GM18868 (cell line): ENCODE results near the gene THAP12.
"Not testable (repeated sequence)": the region's sequence is repeated elsewhere in the genome, so short reads cannot be mapped to it uniquely, and the experiment has no call there.

ENCODE experiments used
- ATAC-seq: cut with Tn5 transposase; IDR thresholded peaks from one replicate; pipeline ENCODE4 v1.9.1; 2021; ENCODE audit warnings: mild to moderate bottlenecking, moderate library complexity; ENCODE audit not compliant: unreplicated experiment

The THAP12 gene

GRCh38 chr11:76380977-76381719 is at the start of gene THAP12, which contains the start of gene GVQW3:
Gene THAP12, minus strand, starts transcription at chr11:76381132. Its CDS starts 296 bp downstream, at chr11:76380836.
Gene GVQW3, plus strand, starts transcription at chr11:76381323. Its CDS starts 506 bp downstream, at chr11:76381829.
- peak; percentile 76 for ATAC-seq

- no peak for ATAC-seq
Measured at GRCh38 chr11:76426660-76427059, 45.7 kb upstream of the THAP12 start.

- peak; percentile 30 for ATAC-seq
Measured at GRCh38 chr11:76424891-76425290, 44.0 kb upstream of the THAP12 start.

GRCh38 chr11:76424379-76424778 is 43.4 kb upstream of the THAP12 start:
- peak; percentile 87 for ATAC-seq

GRCh38 chr11:76419896-76420295 is 39.0 kb upstream of the THAP12 start:
- ATAC-seq: no peak

- ATAC-seq: no peak
Measured at GRCh38 chr11:76415073-76415472, 34.1 kb upstream of the THAP12 start.

GRCh38 chr11:76410851-76411357 is 30.0 kb upstream of the THAP12 start:
- ATAC-seq: no peak

GRCh38 chr11:76408171-76408965 is 27.4 kb upstream of the THAP12 start:
- no peak for ATAC-seq

- ATAC-seq: no peak
Measured at GRCh38 chr11:76406359-76406758, 25.4 kb upstream of the THAP12 start.

GRCh38 chr11:76401484-76401883 is 20.6 kb upstream of the THAP12 start:
- not testable (repeated sequence) for ATAC-seq

GRCh38 chr11:76400967-76401366 is 20.0 kb upstream of the THAP12 start:
- ATAC-seq: no peak

- ATAC-seq: no peak
Measured at GRCh38 chr11:76397383-76397782, 16.5 kb upstream of the THAP12 start.

GRCh38 chr11:76395296-76395695 is 14.4 kb upstream of the THAP12 start:
- no peak for ATAC-seq

- ATAC-seq: no peak
Measured at GRCh38 chr11:76394411-76394810, 13.5 kb upstream of the THAP12 start.

- ATAC-seq: no peak
Measured at GRCh38 chr11:76392870-76393269, 11.9 kb upstream of the THAP12 start.

- no peak for ATAC-seq
Measured at GRCh38 chr11:76391811-76392475, 11.0 kb upstream of the THAP12 start.

GRCh38 chr11:76391021-76391420 is 10.1 kb upstream of the THAP12 start:
- ATAC-seq: no peak

GRCh38 chr11:76388408-76388807 is 7.5 kb upstream of the THAP12 start:
- ATAC-seq: no peak

- no peak for ATAC-seq
Measured at GRCh38 chr11:76385903-76386302, 5.0 kb upstream of the THAP12 start.

- ATAC-seq: no peak
Measured at GRCh38 chr11:76382209-76382608, 1.3 kb upstream of the THAP12 start.
